HepG2 (cell line): ENCODE measurements around the gene C1QL2. TPM values are rescaled to one million over a fixed set of nuclear protein-coding genes. Genes with fewer than 3 reads are reported as not detected.

ENCODE experiments used
- ATAC-seq: fragments of 200-7000 bp; cut with Tn5 transposase; 3 replicates; pipeline ENCODE4 v1.9.1; 2020; ENCODE audit warnings: mild to moderate bottlenecking, moderate library complexity
- BruUV-seq: library from RNA; stranded (reverse); fragments of 400-500 nt; replicated peaks from 2 replicates; lab custom pipeline; 2021; lab: Mats Ljungman, UMichigan
- CTCF ChIA-PET: fragments of 300-600 bp; formaldehyde crosslinking; extraction: SDS; loops from one replicate; lab custom pipeline; 2021; ENCODE audit warnings: low total read pairs, inconsistent platforms, low intra/inter-chr PET ratio; lab: Yijun Ruan, JAX
- POLR2A ChIA-PET: fragments of 350-600 bp; sonication (Branson Sonifier 250); formaldehyde crosslinking; loops from one replicate; lab custom pipeline; 2020; ENCODE audit warnings: antibody characterized with exemption, inconsistent platforms; lab: Yijun Ruan, JAX
- DNase-seq: peaks from one replicate; pipeline ENCODE4 v3.0.0-alpha.2; 2015; ENCODE audit warnings: low spot score
- FAIRE-seq: peaks from 3 replicates; lab custom pipeline; 2011; peaks lifted over from hg19 to GRCh38; lab: Jason Lieb, UNC
- H2AFZ ChIP-seq: one replicate; pipeline ENCODE4 v1.6.1; 2011; ENCODE audit warnings: low read length, inconsistent platforms
- H3K27ac ChIP-seq: fragments of 300-600 bp; 3 replicates; pipeline ENCODE4 v1.8.0; 2011; ENCODE audit warnings: mixed run types, mild to moderate bottlenecking, mixed read lengths, low read length, inconsistent platforms; ENCODE audit not compliant: insufficient read depth; ENCODE audit errors: extremely low read length
- H3K27me3 ChIP-seq, 2 experiments: fragments of 200-600 bp in 1 of 2; 2 replicates in 1 of 2; 3 replicates in 1 of 2; pipeline versions ENCODE4 v1.6.0 to v1.8.0; 2011; ENCODE audit warnings: low read length in 2 of 2, mild to moderate bottlenecking in 2 of 2, moderate library complexity in 2 of 2, inconsistent platforms in 1 of 2; ENCODE audit not compliant: insufficient read depth in 2 of 2, control insufficient read depth in 1 of 2
- H3K36me3 ChIP-seq, 2 experiments: fragments of 200-600 bp in 1 of 2; replicated peaks in 1 of 2; 2 replicates in 1 of 2; 3 replicates in 1 of 2; pipeline versions ENCODE4 v1.5.1 to v1.8.0; 2011; ENCODE audit warnings: low read length in 2 of 2, inconsistent platforms in 1 of 2; ENCODE audit not compliant: insufficient read depth in 2 of 2, control insufficient read depth in 1 of 2
- H3K4me1 ChIP-seq: 2 replicates; pipeline ENCODE4 v1.5.1; 2012; ENCODE audit warnings: low read length, inconsistent platforms; ENCODE audit not compliant: insufficient read depth
- H3K4me2 ChIP-seq: 2 replicates; pipeline ENCODE4 v1.6.0; 2011; ENCODE audit warnings: low read depth, low read length, inconsistent platforms
- H3K4me3 ChIP-seq, 3 experiments: fragments of 200-600 bp in 1 of 3; sonication (generic), shearing (Covaris generic) in 1 of 3; replicated peaks in 1 of 3; 2 replicates each; pipeline ENCODE4 v1.5.1; 2011 to 2016; ENCODE audit warnings: low read length in 3 of 3, inconsistent platforms in 2 of 3, low read depth in 2 of 3, mild to moderate bottlenecking in 2 of 3, control low read depth in 1 of 3, mixed read lengths in 1 of 3; ENCODE audit not compliant: insufficient read depth in 1 of 3
- H3K79me2 ChIP-seq: one replicate; pipeline ENCODE4 v1.6.1; 2011; ENCODE audit warnings: low read length, inconsistent platforms; ENCODE audit not compliant: insufficient read depth
- H3K9ac ChIP-seq: 2 replicates; pipeline ENCODE4 v1.6.0; 2011; ENCODE audit warnings: mild to moderate bottlenecking, low read depth, low read length, inconsistent platforms; ENCODE audit not compliant: insufficient read depth
- H3K9me3 ChIP-seq: 2 replicates; pipeline ENCODE4 v1.5.1; 2012; ENCODE audit warnings: mild to moderate bottlenecking, low read length
- H4K20me1 ChIP-seq: 2 replicates; pipeline ENCODE4 v1.6.0; 2011; ENCODE audit warnings: inconsistent platforms, mild to moderate bottlenecking, low read length, moderate library complexity; ENCODE audit not compliant: insufficient read depth
- DNMT3B ChIP-seq: conservative IDR thresholded peaks from 2 replicates; pipeline ENCODE4 v1.6.1; 2016; ENCODE audit warnings: missing biosample characterization, control low read depth
- HNRNPL ChIP-seq: fragments of 200-400 bp; formaldehyde crosslinking; IDR thresholded peaks from 2 replicates; pipeline ENCODE4 v1.6.1; 2017; ENCODE audit warnings: mild to moderate bottlenecking, low read depth, low read length
- LRRFIP1 ChIP-seq: sonication (generic); formaldehyde crosslinking; conservative IDR thresholded peaks from 2 replicates; pipeline ENCODE4 v1.4.0; 2020; ENCODE audit warnings: missing genetic modification reagents
- MAX ChIP-seq: IDR thresholded peaks from 2 replicates; pipeline ENCODE4 v1.6.1; 2012; ENCODE audit warnings: inconsistent platforms
- NFRKB ChIP-seq: fragments of 450-650 bp; IDR thresholded peaks from 2 replicates; pipeline ENCODE4 v1.6.1; 2017
- NR2F6 ChIP-seq, 2 experiments: IDR thresholded peaks; 2 replicates each; pipeline ENCODE4 v1.6.1; 2016; ENCODE audit warnings: antibody characterized with exemption in 1 of 2, mild to moderate bottlenecking in 1 of 2
- POGZ ChIP-seq: sonication (generic); formaldehyde crosslinking; IDR thresholded peaks from 2 replicates; pipeline ENCODE4 v1.4.0; 2020; ENCODE audit warnings: mild to moderate bottlenecking, missing genetic modification reagents
- SPEN ChIP-seq: sonication (generic); formaldehyde crosslinking; IDR thresholded peaks from 2 replicates; pipeline ENCODE4 v1.5.1; 2020; ENCODE audit warnings: low read depth, mild to moderate bottlenecking, missing genetic modification reagents
- TFAP4 ChIP-seq: sonication (generic); IDR thresholded peaks from 2 replicates; pipeline ENCODE4 v1.6.1; 2016; ENCODE audit warnings: low read depth, borderline replicate concordance
- ZBTB37 ChIP-seq: sonication (generic); formaldehyde crosslinking; IDR thresholded peaks from 2 replicates; pipeline ENCODE4 v1.4.0; 2020; ENCODE audit warnings: mild to moderate bottlenecking, missing genetic modification reagents
- ZNF670 ChIP-seq: sonication (generic); formaldehyde crosslinking; IDR thresholded peaks from 2 replicates; pipeline ENCODE4 v1.8.0; 2022; ENCODE audit warnings: mild to moderate bottlenecking, missing genetic modification reagents, borderline replicate concordance
- WGBS: methylation state at CpG from one replicate; pipeline ENCODE4 v1.1.6; 2017; ENCODE audit warnings: low lambda C conversion rate; 5-methylcytosine and 5-hydroxymethylcytosine counted together
- in situ Hi-C: cut with HindIII; loops from 2 replicates; pipeline ENCODE4 v1.10.0; 2017; ENCODE audit warnings: low pct_unique_long_range_greater_than_20kb; ENCODE audit not compliant: extremely low pct_ligation_motif_present
- intact Hi-C: fragments of 100-400 bp; cut with micrococcal nuclease; formaldehyde crosslinking; loops from one replicate; pipeline ENCODE4 v1.10.0; 2022; ENCODE audit not compliant: unreplicated experiment
- polyA plus RNA-seq, 8 experiments: library from polyadenylated mRNA; depleted of rRNA in 3 of 8; stranded (reverse) in 7 of 8; unstranded in 1 of 8; fragments of >200 nt; fragmentation: Illumina TruSeq in 4 of 8; extraction: Trizol in 4 of 8; gene quantifications; 2 replicates each; pipeline versions ENCODE4 v1.2.1 to v1.2.3, GENCODE V29; 2011 to 2016; ENCODE audit warnings: low read depth in 4 of 8, missing spikeins in 1 of 8, mixed read lengths in 1 of 8; ENCODE audit not compliant: insufficient read depth in 1 of 8
- total RNA-seq, 5 experiments: library from RNA; depleted of rRNA; stranded (reverse); fragments of >200 nt; fragmentation: Illumina TruSeq; extraction: Trizol; gene quantifications; 2 replicates each; pipeline ENCODE4 v1.2.3, GENCODE V29; 2016; ENCODE audit warnings: low read depth in 1 of 5

C1QL2 gene
- total and polyA plus RNA-seq, 2 of the 13 experiments (the other 11 are each of a cell fraction or from before 2014, with no cell fraction given) = not detected

- Histone ChIP-seq H3K4me2 (no peak overlapping the region), H2AFZ (no peak overlapping the region), H3K9ac (no peak overlapping the region), H3K36me3 (no peaks in the 10 kb centered on the region), H4K20me1 (no peaks in the 10 kb centered on the region), H3K4me1 (no peaks in the 10 kb centered on the region), H3K27me3 (peaks cover 0 to 19% of the 10 kb centered on the region in 2 experiments; a peak in 3 of 5 replicates), H3K79me2 (no peaks in the 10 kb centered on the region), H3K4me3 (no peak overlapping the region), H3K9me3 (no peaks in the 10 kb centered on the region), H3K27ac (no peak overlapping the region)
- 14% methylated on average over 6 of the region's 6 CpGs for WGBS
- TF ChIP-seq NFRKB (no peak), HNRNPL (no peak), NR2F6 (IDR thresholded peaks at IDR 0.05) (no peak), NR2F6 (CRISPR knock-in tag; IDR thresholded peaks at IDR 0.05) (no peak), LRRFIP1 (no peak), ZNF670 (CRISPR knock-in tag) (no peak), DNMT3B (no peak), POGZ (CRISPR knock-in tag) (no peak), ZBTB37 (CRISPR knock-in tag) (no peak), MAX (no peak), TFAP4 (no peak), SPEN (no peak)
- FAIRE-seq (no peak), ATAC-seq (no peak), DNase-seq (no peak)
- no TSS peak for BruUV-seq
- CTCF ChIA-PET = no interaction called here
- in situ Hi-C loops (no loop called here), intact Hi-C loops (no loop called here)
- POLR2A ChIA-PET = no interaction called here
These were observed 8.9 kb downstream of the C1QL2 start for GRCh38 chr2:119149611-119150010.
